ENCODE data around the gene FGF14. TPM values are rescaled to one million over a fixed set of nuclear protein-coding genes. Genes with fewer than 3 reads are reported as not detected.

The FGF14 gene
- total RNA-seq, 1 experiment from 2014 or later = 0.22 TPM

- H4K5ac ChIP-seq (ENCODE audit: insufficient read length, low read depth, low read length) = no peak overlapping the region
- no peak overlapping the region for H3K56ac ChIP-seq (ENCODE audit: insufficient read length, low read depth, low read length)
- no peak overlapping the region for H2BK15ac ChIP-seq (ENCODE audit: low read depth, low read length)
- H3K9ac ChIP-seq (ENCODE audit: extremely low read depth, insufficient read length, low read length) = no peak overlapping the region
- Mint-ChIP-seq H3K27me3 (ENCODE audit: low read depth) (no peaks in the 10 kb centered on the region), H3K27ac (no peak overlapping the region; a peak in 1 of 7 replicates), H3K36me3 (ENCODE audit: insufficient read depth in 1 of 3, low read depth in 3 of 3) (no peaks in the 10 kb centered on the region), H3K4me3 (no peak overlapping the region), H3K4me1 (no peaks in the 10 kb centered on the region), H3K9me3 (no peaks in the 10 kb centered on the region)
- no peak overlapping the region for H3K14ac ChIP-seq (ENCODE audit: insufficient read depth, low read length)
- no peak overlapping the region for H2AFZ ChIP-seq (ENCODE audit: low read length)
- no peak overlapping the region for H3T11ph ChIP-seq (ENCODE audit: low read length)
- no peaks in the 10 kb centered on the region for H4K20me1 ChIP-seq (ENCODE audit: control insufficient read depth, insufficient read depth, insufficient read length)
- DNase-seq = no peak
- H3K27me3 ChIP-seq (ENCODE audit: insufficient read depth, low read length) = no peaks in the 10 kb centered on the region
- no peak overlapping the region for H2AK5ac ChIP-seq (ENCODE audit: insufficient read length, low read length)
- H3K18ac ChIP-seq (ENCODE audit: insufficient read length, low read depth, low read length) = no peak overlapping the region
- H2BK12ac ChIP-seq (ENCODE audit: insufficient read length, low read depth, low read length) = no peak overlapping the region
- no peak overlapping the region for H2BK20ac ChIP-seq (ENCODE audit: low read depth, low read length, poor library complexity, severe bottlenecking)
- H3K4me1 ChIP-seq (ENCODE audit: insufficient read depth, low read length) = no peaks in the 10 kb centered on the region
- H3K27ac ChIP-seq (ENCODE audit: insufficient read length, low read depth, low read length) = no peak overlapping the region
- H3K4me2 ChIP-seq (ENCODE audit: insufficient read depth, insufficient read length, low read length) = no peak overlapping the region
- no peak overlapping the region for H2BK120ac ChIP-seq (ENCODE audit: low read depth, low read length, poor library complexity, severe bottlenecking)
- H2BK5ac ChIP-seq (ENCODE audit: insufficient read length, low read length) = no peak overlapping the region
- H3K79me1 ChIP-seq (ENCODE audit: insufficient read depth, low read depth, low read length, poor library complexity, severe bottlenecking) = no peaks in the 10 kb centered on the region
- TF ChIP-seq CTCF (conservative IDR thresholded peaks at IDR 0.05) = no peak
- no peaks in the 10 kb centered on the region for H3K23me2 ChIP-seq (ENCODE audit: insufficient read length, low read depth, low read length, poor library complexity, severe bottlenecking)
- H3K9me3 ChIP-seq (ENCODE audit: control insufficient read depth, low read depth, low read length) = no peaks in the 10 kb centered on the region
- H3K23ac ChIP-seq (ENCODE audit: insufficient read length, low read depth, low read length) = no peak overlapping the region
- no peak overlapping the region for H3K4ac ChIP-seq (ENCODE audit: low read depth, low read length)
- no CpG with 5 or more reads among the region's 2 CpGs for WGBS (ENCODE audit: extremely low coverage, insufficient read length, low lambda C conversion rate)
- no peak overlapping the region for H4K8ac ChIP-seq (replicated peaks; ENCODE audit: insufficient read length, low read depth, low read length)
- no peaks in the 10 kb centered on the region for H3K79me2 ChIP-seq (ENCODE audit: insufficient read depth, low read length)
- H4K91ac ChIP-seq (ENCODE audit: insufficient read length, low read depth, low read length) = no peak overlapping the region
Observed at GRCh38 chr13:102326381-102327118, 75.3 kb downstream of the FGF14 start.

All from H9 (cell line).